OCI-LY1 (cell line): ENCODE results near the gene FAM83G.

Source experiments
- H2AFZ ChIP-seq: fragments of 200-600 bp; sonication (generic), shearing (Covaris generic); 2 replicates; pipeline ENCODE4 v1.6.0; 2014; ENCODE audit warnings: antibody characterized with exemption, mild to moderate bottlenecking, low read length
- H3F3A ChIP-seq: fragments of 200-600 bp; sonication (generic), shearing (Covaris generic); 2 replicates; pipeline ENCODE4 v1.6.0; 2014; ENCODE audit warnings: mild to moderate bottlenecking, antibody characterized with exemption, low read length, moderate library complexity; ENCODE audit not compliant: insufficient read depth
- H3K27ac ChIP-seq: fragments of 200-600 bp; sonication (generic); 2 replicates; pipeline ENCODE4 v1.5.1; 2014; ENCODE audit warnings: low read length, mixed run types, mild to moderate bottlenecking, low read depth; ENCODE audit not compliant: poor library complexity, severe bottlenecking
- H3K27me3 ChIP-seq: fragments of 200-600 bp; sonication (generic); 2 replicates; pipeline ENCODE4 v1.6.0; 2014; ENCODE audit warnings: antibody characterized with exemption, mild to moderate bottlenecking, low read length, moderate library complexity; ENCODE audit not compliant: insufficient read depth
- H3K36me3 ChIP-seq: fragments of 200-600 bp; sonication (generic); 2 replicates; pipeline ENCODE4 v1.6.1; 2014; ENCODE audit warnings: mild to moderate bottlenecking, antibody characterized with exemption, low read length, moderate library complexity, mixed read lengths; ENCODE audit not compliant: insufficient read depth
- H3K4me1 ChIP-seq: fragments of 200-600 bp; sonication (generic); 2 replicates; pipeline ENCODE4 v1.5.1; 2014; ENCODE audit warnings: mild to moderate bottlenecking, low read length, moderate library complexity; ENCODE audit not compliant: insufficient read depth, severe bottlenecking
- H3K4me2 ChIP-seq: fragments of 200-600 bp; sonication (generic), shearing (Covaris generic); 2 replicates; pipeline ENCODE4 v1.6.1; 2014; ENCODE audit warnings: low read length
- H3K4me3 ChIP-seq: fragments of 200-600 bp; sonication (generic); 2 replicates; pipeline ENCODE4 v1.5.1; 2014; ENCODE audit warnings: low read length, low read depth, mild to moderate bottlenecking, mixed read lengths; ENCODE audit not compliant: poor library complexity, severe bottlenecking
- H3K79me2 ChIP-seq: fragments of 200-600 bp; shearing (Covaris generic); 2 replicates; pipeline ENCODE4 v1.6.1; 2016; ENCODE audit warnings: mixed run types, low read length, mixed read lengths; ENCODE audit not compliant: insufficient read depth
- H3K9ac ChIP-seq: fragments of 200-600 bp; sonication (generic), shearing (Covaris generic); 2 replicates; pipeline ENCODE4 v1.6.1; 2014; ENCODE audit warnings: mild to moderate bottlenecking, low read length, mixed read lengths
- H3K9me2 ChIP-seq: fragments of 200-600 bp; sonication (generic), shearing (Covaris generic); 2 replicates; pipeline ENCODE4 v1.6.1; 2014; ENCODE audit warnings: low read depth, mild to moderate bottlenecking, low read length, mixed read lengths
- H3K9me3 ChIP-seq: fragments of 200-600 bp; shearing (Covaris generic); 2 replicates; pipeline ENCODE4 v1.6.1; 2014; ENCODE audit warnings: low read length, mixed read lengths
- H4K20me1 ChIP-seq: fragments of 200-600 bp; sonication (generic), shearing (Covaris generic); 2 replicates; pipeline ENCODE4 v1.6.0; 2016; ENCODE audit warnings: mild to moderate bottlenecking, low read length; ENCODE audit not compliant: insufficient read depth
- CTCF ChIP-seq: fragments of 200-600 bp; sonication (generic), shearing (Covaris generic); IDR thresholded peaks from 2 replicates; pipeline ENCODE4 v1.5.1; 2017; ENCODE audit warnings: mild to moderate bottlenecking, antibody characterized with exemption, low read length, moderate library complexity, mixed read lengths
- EZH2 ChIP-seq: fragments of 200-600 bp; sonication (generic), shearing (Covaris generic); IDR thresholded peaks from 2 replicates; pipeline ENCODE4 v1.8.0; 2017; ENCODE audit warnings: borderline replicate concordance, mixed run types, mild to moderate bottlenecking, antibody characterized with exemption, low read length, moderate library complexity, mixed read lengths

FAM83G gene

GRCh38 chr17:18978050-18978449, 26.5 kb downstream of the FAM83G start:
- Histone ChIP-seq H3K79me2 (no peaks in the 10 kb centered on the region), H3K9me3 (no peaks in the 10 kb centered on the region), H2AFZ (no peak overlapping the region), H4K20me1 (no peaks in the 10 kb centered on the region), H3K27ac (no peak overlapping the region), H3K36me3 (peaks cover 25% of the 10 kb centered on the region; the same call in 1 of the 2 replicates), H3K9me2 (no peaks in the 10 kb centered on the region), H3K4me1 (no peaks in the 10 kb centered on the region), H3K4me2 (no peak overlapping the region), H3K9ac (no peak overlapping the region), H3K4me3 (no peak overlapping the region), H3F3A (no peaks in the 10 kb centered on the region), H3K27me3 (no peaks in the 10 kb centered on the region)
- TF ChIP-seq EZH2 (no peak), CTCF (no peak)

GRCh38 chr17:18977646-18978045, 26.9 kb downstream of the FAM83G start:
- Histone ChIP-seq H3K27me3 (no peaks in the 10 kb centered on the region), H3K9ac (no peak overlapping the region), H3F3A (no peaks in the 10 kb centered on the region), H2AFZ (no peak overlapping the region), H3K9me2 (no peaks in the 10 kb centered on the region), H4K20me1 (no peaks in the 10 kb centered on the region), H3K79me2 (no peaks in the 10 kb centered on the region), H3K9me3 (no peaks in the 10 kb centered on the region), H3K27ac (no peak overlapping the region), H3K4me3 (no peak overlapping the region), H3K4me2 (no peak overlapping the region), H3K36me3 (peaks cover 25% of the 10 kb centered on the region; the same call in 1 of the 2 replicates), H3K4me1 (no peaks in the 10 kb centered on the region)
- TF ChIP-seq EZH2, result no peak
- TF ChIP-seq CTCF, result no peak

GRCh38 chr17:18977021-18977420, 27.5 kb downstream of the FAM83G start:
- TF ChIP-seq EZH2 (no peak), CTCF (no peak)
- Histone ChIP-seq H3K9me3 (no peaks in the 10 kb centered on the region), H3F3A (no peaks in the 10 kb centered on the region), H3K4me3 (no peak overlapping the region), H3K79me2 (no peaks in the 10 kb centered on the region), H4K20me1 (no peaks in the 10 kb centered on the region), H3K9ac (no peak overlapping the region), H3K9me2 (no peaks in the 10 kb centered on the region), H3K36me3 (peaks cover 22% of the 10 kb centered on the region; the same call in 1 of the 2 replicates), H3K4me1 (no peaks in the 10 kb centered on the region), H3K27ac (no peak overlapping the region), H2AFZ (no peak overlapping the region), H3K4me2 (no peak overlapping the region), H3K27me3 (no peaks in the 10 kb centered on the region)
